PFSK-1 (cell line): ENCODE results near the gene SDK1.

Source experiments
- POLR2AphosphoS5 ChIP-seq: IDR thresholded peaks from 2 replicates; pipeline ENCODE4 v1.6.1; 2012; ENCODE audit warnings: low read depth, mild to moderate bottlenecking, control low read depth, low read length, moderate library complexity
- SIN3A ChIP-seq: IDR thresholded peaks from 2 replicates; pipeline ENCODE4 v1.6.1; 2012; ENCODE audit warnings: mild to moderate bottlenecking, low read length, moderate library complexity, borderline replicate concordance; ENCODE audit not compliant: insufficient read depth

DNA sequence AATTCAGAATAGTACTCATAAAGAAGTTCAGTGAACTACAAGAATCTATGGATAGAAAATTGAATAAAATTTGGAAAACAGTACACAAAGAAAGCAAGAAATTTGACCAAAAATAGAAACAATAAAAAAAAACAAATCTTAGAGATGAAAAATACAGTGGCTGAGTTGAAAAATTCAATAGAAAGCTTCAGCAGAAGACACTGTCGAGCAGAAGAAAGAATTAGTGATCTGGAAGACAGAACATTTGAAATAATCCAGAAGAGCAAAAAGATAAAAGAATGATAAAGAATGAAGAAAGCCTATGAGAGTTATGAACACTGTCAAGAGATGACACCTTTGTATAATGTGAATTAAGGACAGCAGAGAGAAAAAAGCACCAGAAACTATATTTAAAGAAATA lies 480.6 kb downstream of the SDK1 start:
- no peak for TF ChIP-seq POLR2AphosphoS5
- no peak for TF ChIP-seq SIN3A
